Panc1 (cell line): Measurements from ENCODE around the gene TMEFF2. TPM values are rescaled to one million over a fixed set of nuclear protein-coding genes. Genes with fewer than 3 reads are reported as not detected.

Experiments
- ATAC-seq: fragments of 200-7000 bp; cut with Tn5 transposase; 2 replicates; pipeline ENCODE4 v1.9.1; 2020; ENCODE audit warnings: mild to moderate bottlenecking, moderate library complexity
- BruUV-seq: library from RNA; stranded (reverse); fragments of 400-500 nt; replicated peaks from 2 replicates; lab custom pipeline; 2021; lab: Mats Ljungman, UMichigan
- CTCF ChIA-PET: fragments of 300-600 bp; sonication (Branson Sonifier 250); formaldehyde crosslinking; loops from one replicate; lab custom pipeline; 2022; ENCODE audit warnings: antibody characterized with exemption; lab: Charles Lee
- POLR2A ChIA-PET: fragments of 300-600 bp; sonication (Branson Sonifier 250); formaldehyde crosslinking; loops from one replicate; lab custom pipeline; 2022; ENCODE audit warnings: antibody characterized with exemption; lab: Charles Lee
- DNase-seq: peaks from one replicate; pipeline ENCODE4 v3.0.0-alpha.2; 2010; ENCODE audit warnings: low read depth, low spot score
- H3K27ac ChIP-seq: 2 replicates; pipeline ENCODE4 v1.5.1; 2011; ENCODE audit warnings: mild to moderate bottlenecking, low read length, inconsistent platforms
- H3K27me3 ChIP-seq: fragments of 200-500 bp; sonication (Bioruptor generic); 2 replicates; pipeline ENCODE4 v1.6.0; 2014; ENCODE audit warnings: low read length, inconsistent platforms; ENCODE audit not compliant: control insufficient read depth, insufficient read depth
- H3K36me3 ChIP-seq: fragments of 200-500 bp; sonication (Bioruptor generic); 2 replicates; pipeline ENCODE4 v1.5.1; 2014; ENCODE audit warnings: inconsistent platforms, mild to moderate bottlenecking, low read length, moderate library complexity; ENCODE audit not compliant: control insufficient read depth, insufficient read depth
- H3K4me1 ChIP-seq: 2 replicates; pipeline ENCODE4 v1.5.1; 2011; ENCODE audit warnings: inconsistent platforms, mild to moderate bottlenecking, low read length, moderate library complexity; ENCODE audit not compliant: control insufficient read depth, insufficient read depth
- H3K4me3 ChIP-seq, 2 experiments: 2 replicates each; pipeline ENCODE4 v1.5.1; 2011 to 2012; ENCODE audit warnings: low read depth in 2 of 2, low read length in 2 of 2, mild to moderate bottlenecking in 2 of 2, inconsistent platforms in 1 of 2, moderate library complexity in 1 of 2
- H3K9me3 ChIP-seq: fragments of 200-500 bp; sonication (Bioruptor generic); 2 replicates; pipeline ENCODE4 v1.5.1; 2014; ENCODE audit warnings: low read depth, mild to moderate bottlenecking, inconsistent platforms, low read length, moderate library complexity; ENCODE audit not compliant: control insufficient read depth, insufficient read depth
- POLR2AphosphoS5 ChIP-seq: IDR thresholded peaks from 2 replicates; pipeline ENCODE4 v1.6.1; 2012; ENCODE audit warnings: mild to moderate bottlenecking, low read depth, low read length, moderate library complexity
- SIN3A ChIP-seq: IDR thresholded peaks from 2 replicates; pipeline ENCODE4 v1.6.1; 2012; ENCODE audit warnings: low read depth, mild to moderate bottlenecking, low read length, moderate library complexity, borderline replicate concordance; ENCODE audit not compliant: insufficient read depth
- TCF7L2 ChIP-seq: IDR thresholded peaks from 2 replicates; pipeline ENCODE4 v1.6.1; 2011; ENCODE audit warnings: mild to moderate bottlenecking, low read depth, low read length, inconsistent platforms
- in situ Hi-C: cut with HindIII; loops from 2 replicates; pipeline ENCODE4 v1.10.0; 2016; ENCODE audit warnings: low sequenced_read_pairs, low pct_unique_long_range_greater_than_20kb
- intact Hi-C: fragments of 100-400 bp; cut with micrococcal nuclease; formaldehyde crosslinking; loops from one replicate; pipeline ENCODE4 v1.10.0; 2022; ENCODE audit not compliant: unreplicated experiment
- total RNA-seq: library from RNA; stranded (reverse); gene quantifications from one replicate; pipeline ENCODE4 v1.2.1, GENCODE V29; 2021; ENCODE audit not compliant: unreplicated experiment
- TF ChIP-seq, protein P1 (sequence below), 2 experiments: IDR thresholded peaks; 2 replicates each; pipeline ENCODE4 v1.6.1; 2011 to 2012; ENCODE audit warnings: low read depth in 2 of 2, control low read depth in 1 of 2, low read length in 1 of 2, mild to moderate bottlenecking in 1 of 2, moderate library complexity in 1 of 2; ENCODE audit not compliant: insufficient read depth in 1 of 2
- TF ChIP-seq, protein P2 (sequence below): fragments of 450-650 bp; IDR thresholded peaks from 2 replicates; pipeline ENCODE4 v1.5.1; 2017; ENCODE audit warnings: mild to moderate bottlenecking

Gene TMEFF2
- total RNA-seq, 1 experiment from 2014 or later = 1.5 TPM

DNA sequence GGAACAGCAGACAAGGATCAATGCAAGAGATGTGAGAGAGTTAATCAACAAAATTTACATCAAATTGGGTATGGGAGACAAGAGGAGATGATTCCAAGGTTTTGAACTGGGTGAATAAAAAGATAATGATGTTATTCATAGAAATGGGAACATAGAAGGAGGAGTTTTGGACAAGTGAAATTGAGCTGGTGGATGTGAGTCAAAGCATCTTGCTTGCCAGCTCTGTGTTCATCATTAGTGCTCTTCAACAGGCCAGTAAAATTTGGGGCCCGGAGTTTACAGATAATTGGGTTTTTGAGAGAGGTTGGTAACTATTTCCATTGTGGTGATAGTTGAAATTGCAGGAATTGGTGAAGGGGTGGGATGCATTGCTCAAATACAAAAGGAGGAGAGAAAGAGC, 277.9 kb downstream of the TMEFF2 start:
- ChIA-PET POLR2A (no interaction called here), CTCF (no interaction called here)
- no TSS peak for BruUV-seq
- Histone ChIP-seq H3K36me3 (no peaks in the 10 kb centered on the region), H3K4me3 (no peak overlapping the region), H3K4me1 (no peaks in the 10 kb centered on the region), H3K27ac (no peak overlapping the region), H3K9me3 (no peaks in the 10 kb centered on the region), H3K27me3 (no peaks in the 10 kb centered on the region)
- no peak for ATAC-seq
- DNase-seq = no peak
- intact Hi-C loops = no loop called here
- TF ChIP-seq, protein P1, sequence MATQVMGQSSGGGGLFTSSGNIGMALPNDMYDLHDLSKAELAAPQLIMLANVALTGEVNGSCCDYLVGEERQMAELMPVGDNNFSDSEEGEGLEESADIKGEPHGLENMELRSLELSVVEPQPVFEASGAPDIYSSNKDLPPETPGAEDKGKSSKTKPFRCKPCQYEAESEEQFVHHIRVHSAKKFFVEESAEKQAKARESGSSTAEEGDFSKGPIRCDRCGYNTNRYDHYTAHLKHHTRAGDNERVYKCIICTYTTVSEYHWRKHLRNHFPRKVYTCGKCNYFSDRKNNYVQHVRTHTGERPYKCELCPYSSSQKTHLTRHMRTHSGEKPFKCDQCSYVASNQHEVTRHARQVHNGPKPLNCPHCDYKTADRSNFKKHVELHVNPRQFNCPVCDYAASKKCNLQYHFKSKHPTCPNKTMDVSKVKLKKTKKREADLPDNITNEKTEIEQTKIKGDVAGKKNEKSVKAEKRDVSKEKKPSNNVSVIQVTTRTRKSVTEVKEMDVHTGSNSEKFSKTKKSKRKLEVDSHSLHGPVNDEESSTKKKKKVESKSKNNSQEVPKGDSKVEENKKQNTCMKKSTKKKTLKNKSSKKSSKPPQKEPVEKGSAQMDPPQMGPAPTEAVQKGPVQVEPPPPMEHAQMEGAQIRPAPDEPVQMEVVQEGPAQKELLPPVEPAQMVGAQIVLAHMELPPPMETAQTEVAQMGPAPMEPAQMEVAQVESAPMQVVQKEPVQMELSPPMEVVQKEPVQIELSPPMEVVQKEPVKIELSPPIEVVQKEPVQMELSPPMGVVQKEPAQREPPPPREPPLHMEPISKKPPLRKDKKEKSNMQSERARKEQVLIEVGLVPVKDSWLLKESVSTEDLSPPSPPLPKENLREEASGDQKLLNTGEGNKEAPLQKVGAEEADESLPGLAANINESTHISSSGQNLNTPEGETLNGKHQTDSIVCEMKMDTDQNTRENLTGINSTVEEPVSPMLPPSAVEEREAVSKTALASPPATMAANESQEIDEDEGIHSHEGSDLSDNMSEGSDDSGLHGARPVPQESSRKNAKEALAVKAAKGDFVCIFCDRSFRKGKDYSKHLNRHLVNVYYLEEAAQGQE (IDR thresholded peaks at IDR 0.05; ENCODE audit: insufficient read depth in 1 of 2, low read depth in 2 of 2, low read length in 1 of 2) = no peak
- no peak for TF ChIP-seq TCF7L2
- TF ChIP-seq POLR2AphosphoS5 = no peak
- TF ChIP-seq, protein P2, sequence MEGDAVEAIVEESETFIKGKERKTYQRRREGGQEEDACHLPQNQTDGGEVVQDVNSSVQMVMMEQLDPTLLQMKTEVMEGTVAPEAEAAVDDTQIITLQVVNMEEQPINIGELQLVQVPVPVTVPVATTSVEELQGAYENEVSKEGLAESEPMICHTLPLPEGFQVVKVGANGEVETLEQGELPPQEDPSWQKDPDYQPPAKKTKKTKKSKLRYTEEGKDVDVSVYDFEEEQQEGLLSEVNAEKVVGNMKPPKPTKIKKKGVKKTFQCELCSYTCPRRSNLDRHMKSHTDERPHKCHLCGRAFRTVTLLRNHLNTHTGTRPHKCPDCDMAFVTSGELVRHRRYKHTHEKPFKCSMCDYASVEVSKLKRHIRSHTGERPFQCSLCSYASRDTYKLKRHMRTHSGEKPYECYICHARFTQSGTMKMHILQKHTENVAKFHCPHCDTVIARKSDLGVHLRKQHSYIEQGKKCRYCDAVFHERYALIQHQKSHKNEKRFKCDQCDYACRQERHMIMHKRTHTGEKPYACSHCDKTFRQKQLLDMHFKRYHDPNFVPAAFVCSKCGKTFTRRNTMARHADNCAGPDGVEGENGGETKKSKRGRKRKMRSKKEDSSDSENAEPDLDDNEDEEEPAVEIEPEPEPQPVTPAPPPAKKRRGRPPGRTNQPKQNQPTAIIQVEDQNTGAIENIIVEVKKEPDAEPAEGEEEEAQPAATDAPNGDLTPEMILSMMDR = no peak
- TF ChIP-seq SIN3A = no peak
- in situ Hi-C loops = no loop called here

DNA sequence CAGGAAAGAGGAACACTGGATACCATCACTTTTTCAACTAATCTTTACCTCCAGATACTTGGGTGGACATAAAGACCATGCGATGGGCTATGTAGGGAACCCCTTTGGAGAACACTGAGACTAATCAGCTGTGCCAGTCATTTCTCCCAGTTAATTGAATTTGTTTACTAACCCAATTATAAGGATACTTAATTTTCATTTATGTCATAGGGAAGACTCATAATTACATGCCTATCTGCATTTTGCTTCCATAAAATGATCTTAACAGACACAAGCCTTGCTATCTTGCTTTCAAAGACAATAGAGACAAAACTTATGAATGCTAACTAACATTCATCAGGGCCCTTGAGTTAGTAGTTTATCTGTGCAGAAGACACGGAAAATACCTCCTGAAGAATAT, 279.0 kb downstream of the TMEFF2 start:
- ATAC-seq = no peak
- no peak for DNase-seq
- H3K4me3 ChIP-seq = no peak overlapping the region
- no peak for TF ChIP-seq SIN3A
- TF ChIP-seq TCF7L2 = no peak
- TF ChIP-seq, protein P2 = no peak
- TF ChIP-seq, protein P1 (IDR thresholded peaks at IDR 0.05; ENCODE audit: insufficient read depth in 1 of 2, low read depth in 2 of 2, low read length in 1 of 2) = no peak
- ChIA-PET CTCF (no interaction called here), POLR2A (no interaction called here)
- no peaks in the 10 kb centered on the region for H3K4me1 ChIP-seq
- no TSS peak for BruUV-seq
- H3K27ac ChIP-seq = no peak overlapping the region
- no peaks in the 10 kb centered on the region for H3K9me3 ChIP-seq
- in situ Hi-C loops (no loop called here), intact Hi-C loops (no loop called here)
- H3K36me3 ChIP-seq = no peaks in the 10 kb centered on the region
- H3K27me3 ChIP-seq = no peaks in the 10 kb centered on the region
